MCF 10A (cell line): ENCODE measurements around the gene APOBEC2. TPM values are rescaled to one million over a fixed set of nuclear protein-coding genes. Genes with fewer than 3 reads are reported as not detected.

Experiments used
- BruUV-seq: library from RNA; stranded (reverse); fragments of 400-500 nt; replicated peaks from 2 replicates; lab custom pipeline; 2021; lab: Mats Ljungman, UMichigan
- CTCF ChIA-PET: fragments of 300-600 bp; sonication (Branson Sonifier 250); formaldehyde crosslinking; extraction: SDS; loops from one replicate; lab custom pipeline; 2021; ENCODE audit warnings: antibody characterized with exemption, inconsistent platforms; lab: Yijun Ruan, JAX
- POLR2A ChIA-PET: fragments of 300-600, 350-650 bp; sonication (Branson Sonifier 250); formaldehyde crosslinking; extraction: SDS; loops from one replicate; lab custom pipeline; 2020; ENCODE audit warnings: antibody characterized with exemption, inconsistent platforms; lab: Yijun Ruan, JAX
- DNase-seq: peaks from one replicate; pipeline ENCODE4 v3.0.0-alpha.2; 2018; ENCODE audit not compliant: unreplicated experiment
- H3K27ac Mint-ChIP-seq: one replicate; pipeline ENCODE4 v1.8.0; 2022; ENCODE audit warnings: mild to moderate bottlenecking, low read depth, mixed read lengths; ENCODE audit not compliant: unreplicated experiment
- H3K27me3 Mint-ChIP-seq: one replicate; pipeline ENCODE4 v1.8.0; 2022; ENCODE audit warnings: mixed read lengths; ENCODE audit not compliant: insufficient read depth, unreplicated experiment
- H3K36me3 Mint-ChIP-seq: one replicate; pipeline ENCODE4 v1.8.0; 2022; ENCODE audit warnings: mild to moderate bottlenecking, moderate library complexity, mixed read lengths; ENCODE audit not compliant: insufficient read depth, unreplicated experiment
- H3K4me1 Mint-ChIP-seq: one replicate; pipeline ENCODE4 v1.8.0; 2022; ENCODE audit warnings: mixed read lengths; ENCODE audit not compliant: insufficient read depth, unreplicated experiment
- H3K4me3 Mint-ChIP-seq: one replicate; pipeline ENCODE4 v1.8.0; 2022; ENCODE audit warnings: mild to moderate bottlenecking, moderate library complexity, mixed read lengths; ENCODE audit not compliant: unreplicated experiment
- H3K9me3 Mint-ChIP-seq: one replicate; pipeline ENCODE4 v1.8.0; 2022; ENCODE audit warnings: mixed read lengths; ENCODE audit not compliant: unreplicated experiment
- intact Hi-C: fragments of 100-400 bp; cut with micrococcal nuclease; formaldehyde crosslinking; loops from 2 replicates; pipeline ENCODE4 v1.14.1; 2022
- total RNA-seq: library from RNA; stranded (reverse); gene quantifications from 2 replicates; pipeline ENCODE4 v1.2.3, GENCODE V29; 2022
- TF ChIP-seq, protein P1 (sequence below): fragments of 200-600 bp; IDR thresholded peaks from one replicate; pipeline ENCODE4 v1.8.0; 2022; ENCODE audit warnings: antibody characterized with exemption, mild to moderate bottlenecking; ENCODE audit not compliant: unreplicated experiment

The APOBEC2 gene
- total RNA-seq, 1 experiment from 2014 or later: not detected

DNA sequence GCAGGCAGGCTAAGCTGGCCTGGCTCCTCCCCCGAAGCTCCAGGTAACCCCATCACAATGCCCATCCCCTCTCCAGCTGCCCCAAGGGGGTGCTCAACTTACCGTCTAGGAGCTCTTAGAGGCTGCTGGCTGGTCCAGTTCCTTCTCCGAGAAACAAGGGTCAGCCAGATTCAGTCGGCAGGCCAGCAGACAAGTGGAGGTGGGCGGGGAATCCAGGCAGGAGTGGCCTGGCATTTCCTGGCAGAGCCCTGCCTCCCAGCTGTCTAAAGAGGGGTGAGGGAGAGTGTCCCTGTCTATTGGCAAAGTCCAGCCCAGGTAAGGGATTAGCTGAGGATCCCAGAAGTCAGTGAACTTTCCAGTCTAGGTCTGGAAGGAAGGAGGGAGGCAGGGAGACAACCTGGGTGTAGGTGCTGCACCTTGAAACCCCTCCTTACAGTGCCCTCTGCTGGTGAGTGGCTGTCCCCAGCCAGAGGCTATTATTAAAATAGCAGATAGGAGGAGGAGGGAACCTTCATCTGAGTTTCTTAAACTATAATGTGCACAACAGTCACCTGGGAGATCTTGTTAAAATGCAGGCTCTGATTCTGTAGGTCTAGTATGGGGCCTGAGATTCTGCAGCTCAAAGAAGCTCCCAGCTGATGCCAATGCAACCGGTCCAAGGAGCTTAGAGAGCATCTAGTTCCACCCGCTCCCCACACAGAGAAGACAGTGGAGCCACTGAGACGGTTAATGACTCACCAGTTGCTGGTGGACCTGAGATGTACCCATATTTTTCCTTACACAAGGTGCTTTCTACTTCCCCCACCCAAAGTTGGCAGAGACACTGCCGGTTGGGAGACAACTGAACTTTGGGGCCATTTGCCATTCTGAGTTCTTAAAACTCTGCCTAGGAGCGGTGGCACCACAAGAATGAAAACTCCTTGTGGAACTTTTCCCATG lies 13.7 kb upstream of the APOBEC2 start, which contains the start of gene UNC5CL:
Gene UNC5CL (minus strand): TSS at position 162 of the 939 bp plus-strand sequence. CDS start 4,147 bp downstream, outside the sequence.
- H3K9me3 Mint-ChIP-seq: no peaks in the 10 kb centered on the region
- peaks cover 43% of the 10 kb centered on the region for H3K4me1 Mint-ChIP-seq
- DNase-seq: peak; percentile 76
- POLR2A ChIA-PET: interaction anchor here (0.7 to 1.0 kb wide), 3 partner anchors 16 to 31 kb away, joined by 3 to 5 read pairs (median 3); no protein-coding TSS in a partner anchor
- H3K4me3 Mint-ChIP-seq: no peak within 1 kb of the TSS
- TF ChIP-seq, protein P1, sequence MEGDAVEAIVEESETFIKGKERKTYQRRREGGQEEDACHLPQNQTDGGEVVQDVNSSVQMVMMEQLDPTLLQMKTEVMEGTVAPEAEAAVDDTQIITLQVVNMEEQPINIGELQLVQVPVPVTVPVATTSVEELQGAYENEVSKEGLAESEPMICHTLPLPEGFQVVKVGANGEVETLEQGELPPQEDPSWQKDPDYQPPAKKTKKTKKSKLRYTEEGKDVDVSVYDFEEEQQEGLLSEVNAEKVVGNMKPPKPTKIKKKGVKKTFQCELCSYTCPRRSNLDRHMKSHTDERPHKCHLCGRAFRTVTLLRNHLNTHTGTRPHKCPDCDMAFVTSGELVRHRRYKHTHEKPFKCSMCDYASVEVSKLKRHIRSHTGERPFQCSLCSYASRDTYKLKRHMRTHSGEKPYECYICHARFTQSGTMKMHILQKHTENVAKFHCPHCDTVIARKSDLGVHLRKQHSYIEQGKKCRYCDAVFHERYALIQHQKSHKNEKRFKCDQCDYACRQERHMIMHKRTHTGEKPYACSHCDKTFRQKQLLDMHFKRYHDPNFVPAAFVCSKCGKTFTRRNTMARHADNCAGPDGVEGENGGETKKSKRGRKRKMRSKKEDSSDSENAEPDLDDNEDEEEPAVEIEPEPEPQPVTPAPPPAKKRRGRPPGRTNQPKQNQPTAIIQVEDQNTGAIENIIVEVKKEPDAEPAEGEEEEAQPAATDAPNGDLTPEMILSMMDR: peak; percentile 66
- no TSS peak for BruUV-seq
- peak within 1 kb of the TSS; percentile 85 for H3K27ac Mint-ChIP-seq
- intact Hi-C loops: loop anchor here (1.0 kb wide), 1 partner anchor 33 kb away; no protein-coding TSS in a partner anchor
- H3K27me3 Mint-ChIP-seq: no peaks in the 10 kb centered on the region
- H3K36me3 Mint-ChIP-seq: no peaks in the 10 kb centered on the region
- CTCF ChIA-PET: interaction anchor here (0.6 to 5.5 kb wide), 21 partner anchors 10 to 1827 kb away, joined by 3 to 43 read pairs (median 5); partner anchors contain the start of gene NFYA

DNA sequence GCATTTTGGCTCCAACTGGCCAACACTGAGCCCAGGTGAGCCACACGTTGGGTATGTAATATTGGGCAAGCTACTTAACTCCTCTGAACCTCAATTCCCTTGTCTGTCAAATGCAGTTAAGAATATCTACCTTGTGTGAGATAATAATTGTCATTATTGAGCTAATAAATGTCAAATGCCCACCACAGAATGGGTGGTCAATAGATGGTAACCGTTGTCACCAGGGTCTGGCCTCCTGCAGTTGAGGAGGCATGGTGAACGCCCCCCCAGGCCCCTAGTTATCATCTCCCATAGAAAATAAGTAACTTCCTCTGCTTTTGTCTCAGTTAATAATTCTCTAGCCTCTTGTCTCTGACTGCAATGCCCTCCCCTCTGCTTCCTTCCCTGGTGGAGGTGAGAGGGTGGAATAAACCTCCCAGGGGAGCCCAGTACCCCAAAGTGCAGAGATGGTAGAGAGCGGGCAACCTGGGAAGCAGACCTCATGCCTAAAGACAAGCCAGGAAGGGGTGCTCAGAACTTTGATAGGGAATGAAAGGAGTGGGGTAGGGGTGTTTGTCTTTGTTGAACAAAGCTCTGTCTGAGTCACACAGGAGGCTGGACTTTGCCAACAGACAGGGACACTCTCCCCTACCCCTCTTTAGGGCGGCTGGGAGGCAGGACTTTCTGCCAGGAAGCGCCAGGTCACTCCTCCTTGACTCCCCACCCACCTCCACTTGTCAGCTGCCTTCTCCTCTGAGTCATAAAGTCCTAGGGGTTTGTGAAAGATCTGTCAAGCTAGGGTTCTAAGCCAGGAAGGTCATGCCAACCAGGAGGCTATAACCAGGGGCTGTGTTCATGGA lies 12.7 kb upstream of the APOBEC2 start:
- TF ChIP-seq, protein P1: no peak
- DNase-seq: peak; percentile 83
- H3K9me3 Mint-ChIP-seq: no peaks in the 10 kb centered on the region
- ChIA-PET POLR2A (interaction anchor here (0.7 to 1.1 kb wide), 5 partner anchors 15 to 35 kb away, joined by 3 read pairs; partner anchors contain the start of gene NFYA), CTCF (interaction anchor here (0.6 to 5.5 kb wide), 14 partner anchors 9 to 1692 kb away, joined by 3 to 43 read pairs (median 6); no protein-coding TSS in a partner anchor)
- intact Hi-C loops: no loop called here
- peak overlapping the region; percentile 85 for H3K27ac Mint-ChIP-seq
- no peaks in the 10 kb centered on the region for H3K36me3 Mint-ChIP-seq
- H3K4me1 Mint-ChIP-seq: peaks cover 43% of the 10 kb centered on the region
- no peaks in the 10 kb centered on the region for H3K27me3 Mint-ChIP-seq
- no TSS peak for BruUV-seq
- H3K4me3 Mint-ChIP-seq: no peak overlapping the region

DNA sequence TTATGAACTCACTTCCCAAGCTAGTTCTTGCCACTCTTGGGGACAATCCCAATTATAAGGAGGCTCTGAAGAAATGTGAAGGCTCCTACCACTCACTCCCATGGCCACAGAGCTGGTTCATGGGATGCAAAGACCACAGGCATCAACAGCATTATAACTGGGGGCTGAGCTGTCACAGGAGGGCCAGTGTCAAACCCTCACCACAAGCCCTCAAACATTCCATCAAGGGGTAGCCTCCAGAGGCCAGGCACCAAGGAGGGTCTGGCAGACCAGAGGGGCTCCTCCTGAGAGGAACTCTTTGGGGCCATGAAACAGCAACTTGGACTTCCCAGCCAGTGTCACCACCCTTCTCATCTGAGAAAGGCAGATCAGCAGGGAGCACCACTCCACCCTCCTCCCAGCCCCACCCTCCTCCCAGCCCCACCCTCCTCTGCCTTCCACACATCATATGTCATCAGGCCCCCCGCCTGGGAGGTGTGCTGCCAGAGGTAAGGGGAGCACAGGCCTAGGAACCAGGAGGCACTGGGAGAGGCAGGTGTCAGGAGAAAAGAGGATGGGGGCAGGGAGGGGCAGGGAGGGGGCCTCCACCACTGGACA lies 12.0 kb upstream of the APOBEC2 start:
- H3K27me3 Mint-ChIP-seq: no peaks in the 10 kb centered on the region
- BruUV-seq: no TSS peak
- no peak overlapping the region for H3K4me3 Mint-ChIP-seq
- H3K36me3 Mint-ChIP-seq: no peaks in the 10 kb centered on the region
- intact Hi-C loops: no loop called here
- POLR2A ChIA-PET: interaction anchor here (0.7 to 1.1 kb wide), 3 partner anchors 16 to 34 kb away, joined by 3 read pairs; partner anchors contain the start of gene NFYA
- CTCF ChIA-PET: interaction anchor here (0.5 to 5.5 kb wide), 9 partner anchors 8 to 1693 kb away, joined by 3 to 43 read pairs (median 6); no protein-coding TSS in a partner anchor
- TF ChIP-seq, protein P1: no peak
- H3K9me3 Mint-ChIP-seq: no peaks in the 10 kb centered on the region
- peaks cover 37% of the 10 kb centered on the region for H3K4me1 Mint-ChIP-seq
- H3K27ac Mint-ChIP-seq: peak overlapping the region; percentile 85
- no peak for DNase-seq
